Measurements from ENCODE around the gene OTUD3.

DNA sequence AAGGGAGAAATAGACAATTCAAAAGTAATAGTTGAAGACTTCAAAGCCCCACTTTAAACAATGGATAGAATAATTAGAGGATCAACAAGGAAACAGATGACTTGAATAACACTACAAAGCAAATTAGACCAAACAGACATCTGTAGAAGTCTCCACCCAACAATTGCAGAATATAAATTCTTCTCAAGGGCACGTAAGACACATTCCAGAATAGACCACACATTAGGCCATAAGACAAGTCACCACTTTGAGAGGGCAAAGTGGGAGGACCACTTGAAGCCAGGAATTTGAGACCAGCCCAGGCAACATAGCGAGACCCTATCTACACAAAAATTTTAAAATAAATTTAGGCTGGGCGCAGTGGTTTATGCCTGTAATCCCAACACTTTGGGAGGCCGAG lies 46.6 kb upstream of the OTUD3 start:
- no peak for TF ChIP-seq EZH2phosphoT487 (conservative IDR thresholded peaks at IDR 0.05; ENCODE audit: low read length)
- TF ChIP-seq, protein P1, sequence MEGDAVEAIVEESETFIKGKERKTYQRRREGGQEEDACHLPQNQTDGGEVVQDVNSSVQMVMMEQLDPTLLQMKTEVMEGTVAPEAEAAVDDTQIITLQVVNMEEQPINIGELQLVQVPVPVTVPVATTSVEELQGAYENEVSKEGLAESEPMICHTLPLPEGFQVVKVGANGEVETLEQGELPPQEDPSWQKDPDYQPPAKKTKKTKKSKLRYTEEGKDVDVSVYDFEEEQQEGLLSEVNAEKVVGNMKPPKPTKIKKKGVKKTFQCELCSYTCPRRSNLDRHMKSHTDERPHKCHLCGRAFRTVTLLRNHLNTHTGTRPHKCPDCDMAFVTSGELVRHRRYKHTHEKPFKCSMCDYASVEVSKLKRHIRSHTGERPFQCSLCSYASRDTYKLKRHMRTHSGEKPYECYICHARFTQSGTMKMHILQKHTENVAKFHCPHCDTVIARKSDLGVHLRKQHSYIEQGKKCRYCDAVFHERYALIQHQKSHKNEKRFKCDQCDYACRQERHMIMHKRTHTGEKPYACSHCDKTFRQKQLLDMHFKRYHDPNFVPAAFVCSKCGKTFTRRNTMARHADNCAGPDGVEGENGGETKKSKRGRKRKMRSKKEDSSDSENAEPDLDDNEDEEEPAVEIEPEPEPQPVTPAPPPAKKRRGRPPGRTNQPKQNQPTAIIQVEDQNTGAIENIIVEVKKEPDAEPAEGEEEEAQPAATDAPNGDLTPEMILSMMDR (IDR thresholded peaks at IDR 0.05; ENCODE audit: insufficient read depth, low read length, poor library complexity, severe bottlenecking): no peak
